Tibial nerve (tissue), 4 donors: ENCODE measurements around the gene MDM4. TPM values are rescaled to one million over a fixed set of nuclear protein-coding genes. Genes with fewer than 3 reads are reported as not detected.

Experiments used
- DNase-seq, 2 donors: peaks; one replicate each; pipeline ENCODE4 v3.0.0-alpha.2; 2019; ENCODE audit warnings: low spot score in 2 of 2
- H3K27ac ChIP-seq, 4 donors: fragments of 200-600 bp; sonication (generic) in 3 of 4; one replicate each; pipeline ENCODE4 v1.5.1; 2017 to 2019; ENCODE audit warnings: mild to moderate bottlenecking in 1 of 4
- H3K27me3 ChIP-seq, 2 donors: fragments of 200-600 bp; sonication (generic) in 1 of 2; one replicate each; pipeline versions ENCODE4 v1.5.1 to v1.6.0; 2017 to 2019
- H3K36me3 ChIP-seq, 3 donors: fragments of 200-600 bp; sonication (generic); one replicate each; pipeline ENCODE4 v1.5.1; 2018 to 2019
- H3K4me1 ChIP-seq, 4 donors: fragments of 200-600 bp; sonication (generic) in 3 of 4; one replicate each; pipeline ENCODE4 v1.5.1; 2017 to 2019
- H3K4me3 ChIP-seq, 4 donors: fragments of 200-600 bp; sonication (generic) in 3 of 4; one replicate each; pipeline ENCODE4 v1.5.1; 2017 to 2019; ENCODE audit warnings: mild to moderate bottlenecking in 1 of 4, moderate library complexity in 1 of 4
- H3K9me3 ChIP-seq, 4 donors: fragments of 200-600 bp; sonication (generic) in 3 of 4; one replicate each; pipeline ENCODE4 v1.5.1; 2017 to 2019
- CTCF ChIP-seq, 5 experiments: fragments of 200-600 bp in 3 of 5; fragments of 450-650 bp in 2 of 5; sonication (generic) in 3 of 5; IDR thresholded peaks; one replicate each; pipeline ENCODE4 v1.5.1; 2016 to 2019; ENCODE audit warnings: antibody characterized with exemption in 5 of 5, mild to moderate bottlenecking in 3 of 5, moderate library complexity in 2 of 5
- EP300 ChIP-seq, 2 donors: sonication (generic); formaldehyde crosslinking; IDR thresholded peaks; one replicate each; pipeline ENCODE4 v1.6.1; 2017; ENCODE audit warnings: antibody characterized with exemption in 2 of 2, mild to moderate bottlenecking in 1 of 2
- POLR2A ChIP-seq, 2 donors: fragments of 450-650 bp; IDR thresholded peaks; one replicate each; pipeline ENCODE4 v1.6.1; 2017; ENCODE audit warnings: antibody characterized with exemption in 2 of 2, mild to moderate bottlenecking in 2 of 2, moderate library complexity in 2 of 2
- WGBS, 2 donors: methylation state at CpG; one replicate each; pipeline ENCODE4 v1.1.5; 2018; 5-methylcytosine and 5-hydroxymethylcytosine counted together
- total RNA-seq, 4 donors: library from RNA; depleted of rRNA; stranded (reverse); fragments of >200 nt; gene quantifications; one replicate each; pipeline ENCODE4 v1.1.0, GENCODE V29; 2016

Gene MDM4
- total RNA-seq, 4 donors from 2014 or later: 83.0 to 113 (median 101) TPM

DNA sequence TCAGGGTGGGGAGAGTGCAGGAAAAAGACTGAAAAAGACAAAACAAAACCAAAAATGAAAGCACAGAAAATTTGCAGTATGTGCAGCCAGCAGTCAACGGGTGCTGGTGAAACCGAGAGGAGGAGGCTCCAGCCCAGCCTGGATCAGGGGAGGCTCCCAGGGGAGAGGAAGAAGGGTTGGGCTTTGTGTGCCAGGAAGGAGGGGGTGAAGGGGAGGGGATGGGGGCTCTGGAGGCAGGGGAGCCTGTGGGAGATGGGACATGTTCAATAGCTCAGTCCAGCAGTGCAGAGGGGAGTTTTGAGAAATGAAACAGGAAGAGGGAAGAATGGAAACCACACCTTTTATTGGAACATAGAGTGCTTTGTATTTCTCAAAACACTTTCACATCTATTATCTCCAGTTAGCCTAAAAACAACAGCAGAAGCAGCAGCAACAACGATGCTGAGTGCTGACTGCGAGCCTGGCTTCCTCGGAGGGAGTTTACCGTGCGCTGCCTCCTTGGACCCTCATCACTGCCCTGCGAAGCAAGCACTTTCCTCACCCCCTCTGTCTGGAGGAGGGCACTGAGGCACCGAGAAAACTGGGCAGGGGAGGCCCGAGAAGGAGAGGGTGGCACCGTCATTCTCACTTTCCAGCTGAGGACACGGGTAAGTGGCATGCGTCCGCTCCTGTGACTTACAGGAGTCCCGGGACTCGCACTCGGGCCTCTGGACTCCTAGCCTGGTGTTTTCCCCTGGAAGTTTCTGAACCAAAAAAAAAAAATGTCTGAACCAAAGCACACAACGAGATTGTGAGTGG, 62.9 kb downstream of the MDM4 start:
- TF ChIP-seq POLR2A (IDR thresholded peaks at IDR 0.05) (no peak), CTCF (IDR thresholded peaks at IDR 0.05) (no peak), EP300 (IDR thresholded peaks at IDR 0.05) (no peak)

GRCh38 chr1:204579681-204580080, 63.5 kb downstream of the MDM4 start:
- Histone ChIP-seq H3K4me1 (peaks cover 0 to 17% (median 4%) of the 10 kb centered on the region in 4 donors), H3K36me3 (no peaks in the 10 kb centered on the region), H3K27me3 (no peaks in the 10 kb centered on the region), H3K9me3 (no peaks in the 10 kb centered on the region), H3K4me3 (peak overlapping the region in 2 of 4 donors; percentile 35 to 43), H3K27ac (peak overlapping the region in 3 of 4 donors; percentile 46 to 80 (median 48))
- TF ChIP-seq POLR2A (IDR thresholded peaks at IDR 0.05): no peak
- TF ChIP-seq EP300 (IDR thresholded peaks at IDR 0.05): no peak
- no peak for TF ChIP-seq CTCF (IDR thresholded peaks at IDR 0.05)
- 67 to 68% methylated on average over 6 of the region's 6 CpGs for WGBS, 2 donors
- DNase-seq: no peak

More for the DNA sequence above, 62.9 kb downstream of the MDM4 start:
- peak in 1 of 2 donors; percentile 19 for DNase-seq
- WGBS, 2 donors: 36 to 41% methylated on average over 12 to 18 of the region's 18 CpGs
- no peaks in the 10 kb centered on the region for H3K27me3 ChIP-seq
- H3K4me1 ChIP-seq: peaks cover 0 to 22% (median 4%) of the 10 kb centered on the region in 4 donors
- H3K4me3 ChIP-seq: peak overlapping the region; percentile 9 to 43 (median 26)
- no peaks in the 10 kb centered on the region for H3K36me3 ChIP-seq
- no peaks in the 10 kb centered on the region for H3K9me3 ChIP-seq
- peak overlapping the region in 3 of 4 donors; percentile 46 to 80 (median 48) for H3K27ac ChIP-seq

DNA sequence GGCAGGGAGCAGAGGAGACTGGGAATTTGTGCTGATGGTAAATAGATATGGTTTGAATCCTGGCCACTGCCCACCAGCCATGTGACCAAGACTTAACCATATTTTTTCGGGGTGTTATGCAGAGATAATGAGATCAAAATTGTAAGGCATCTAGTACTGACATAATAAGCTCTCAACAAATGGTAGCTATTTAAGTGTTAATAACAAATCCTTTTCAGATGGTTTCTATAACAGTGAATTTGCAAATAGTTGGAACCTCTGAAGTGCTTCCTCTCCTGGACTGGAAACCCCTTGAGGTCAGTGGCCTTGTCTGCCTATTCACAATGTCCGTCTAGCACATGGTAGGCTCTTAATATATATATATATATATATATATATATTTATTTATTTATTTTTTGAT, 64.7 kb downstream of the MDM4 start:
- no peak for TF ChIP-seq EP300 (IDR thresholded peaks at IDR 0.05)
- no peak for TF ChIP-seq POLR2A (IDR thresholded peaks at IDR 0.05)
- no peak for TF ChIP-seq CTCF (IDR thresholded peaks at IDR 0.05)
- 74 to 77% methylated on average over 2 of the region's 2 CpGs for WGBS, 2 donors
- peaks cover 0 to 15% (median 4%) of the 10 kb centered on the region in 4 donors for H3K4me1 ChIP-seq
- H3K4me3 ChIP-seq: no peak overlapping the region
- H3K36me3 ChIP-seq: no peaks in the 10 kb centered on the region
- no peak for DNase-seq
- no peaks in the 10 kb centered on the region for H3K27me3 ChIP-seq
- H3K9me3 ChIP-seq: no peaks in the 10 kb centered on the region
- H3K27ac ChIP-seq: no peak overlapping the region

DNA sequence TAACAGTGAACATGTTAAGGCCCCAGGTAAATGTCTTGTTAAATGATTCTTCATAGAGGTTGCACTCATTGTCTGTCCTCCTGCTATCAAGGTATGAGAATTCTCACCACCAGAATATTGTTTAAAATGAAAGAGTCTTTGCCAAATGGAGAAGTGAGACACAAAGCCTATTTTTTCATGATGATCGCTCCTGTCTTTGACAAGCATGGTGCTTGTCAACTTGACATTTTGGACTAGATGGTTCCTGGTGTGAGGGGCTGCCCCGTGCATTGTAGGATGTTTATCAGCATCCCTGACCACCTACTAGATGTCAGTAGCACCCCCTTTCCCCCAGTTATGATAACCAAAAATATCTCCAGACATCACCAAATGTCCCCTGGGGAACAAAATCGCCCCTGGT, 65.6 kb downstream of the MDM4 start:
- Histone ChIP-seq H3K4me3 (no peak overlapping the region), H3K27ac (no peak overlapping the region), H3K4me1 (peaks cover 0 to 15% (median 4%) of the 10 kb centered on the region in 4 donors), H3K27me3 (no peaks in the 10 kb centered on the region), H3K36me3 (no peaks in the 10 kb centered on the region), H3K9me3 (no peaks in the 10 kb centered on the region)
- WGBS, 2 donors: 81 to 93% methylated on average over 3 of the region's 3 CpGs
- TF ChIP-seq POLR2A (IDR thresholded peaks at IDR 0.05) (no peak), EP300 (IDR thresholded peaks at IDR 0.05) (no peak), CTCF (IDR thresholded peaks at IDR 0.05) (no peak)
- DNase-seq: no peak

DNA sequence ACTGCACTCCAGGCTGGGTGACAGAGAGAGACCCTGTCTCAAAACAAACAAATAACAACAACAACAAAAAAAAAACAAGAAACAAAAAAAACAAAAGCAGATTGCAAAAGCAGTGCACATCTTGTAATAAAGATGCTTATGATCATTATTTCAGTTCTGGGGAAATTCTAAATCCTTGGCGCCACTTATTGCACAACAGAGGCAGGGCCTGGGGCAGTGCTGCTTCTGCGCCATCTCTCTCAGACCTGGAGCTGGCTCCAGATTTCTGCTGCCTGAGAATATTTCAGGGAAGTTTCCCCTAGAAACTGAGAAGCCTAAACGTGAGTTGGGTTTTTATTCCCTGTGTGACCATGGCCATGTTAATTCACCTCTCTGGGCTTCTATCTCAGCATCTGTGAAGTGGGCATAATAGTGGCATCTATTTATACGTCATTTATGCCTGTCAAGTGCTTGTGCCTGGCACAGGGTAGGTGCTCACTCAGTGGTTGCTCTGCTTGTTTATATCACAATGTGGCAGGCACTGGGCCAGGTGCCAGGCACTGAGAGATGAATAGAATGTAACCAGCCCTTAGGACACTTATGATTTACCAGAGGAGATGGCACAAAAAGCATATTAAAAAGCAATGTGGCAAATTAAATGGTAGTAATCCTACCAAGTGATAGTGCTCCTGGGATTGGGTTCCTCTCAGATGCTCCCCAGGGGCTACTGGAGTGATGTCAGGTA, 67.9 kb downstream of the MDM4 start:
- no peak for DNase-seq
- 81 to 89% methylated on average over 4 of the region's 4 CpGs for WGBS, 2 donors
- H3K27ac ChIP-seq: no peak overlapping the region

More for the DNA sequence above, 67.9 kb downstream of the MDM4 start:
- Histone ChIP-seq H3K27me3 (no peaks in the 10 kb centered on the region), H3K9me3 (no peaks in the 10 kb centered on the region), H3K36me3 (no peaks in the 10 kb centered on the region), H3K4me3 (no peak overlapping the region), H3K4me1 (peaks cover 0 to 5% (median 1%) of the 10 kb centered on the region in 4 donors)
- TF ChIP-seq CTCF (IDR thresholded peaks at IDR 0.05): no peak
- no peak for TF ChIP-seq POLR2A (IDR thresholded peaks at IDR 0.05)
- TF ChIP-seq EP300 (IDR thresholded peaks at IDR 0.05): no peak
